ENCODE measurements around the gene DHRSX. TPM values are rescaled to one million over a fixed set of nuclear protein-coding genes. Genes with fewer than 3 reads are reported as not detected.
A peak's percentile ranks its signal among the peaks of the same experiment; 100 is the strongest.

Gene DHRSX
- total RNA-seq, 4 donors from 2014 or later = 19.6 to 22.4 (median 21.0) TPM

DNA sequence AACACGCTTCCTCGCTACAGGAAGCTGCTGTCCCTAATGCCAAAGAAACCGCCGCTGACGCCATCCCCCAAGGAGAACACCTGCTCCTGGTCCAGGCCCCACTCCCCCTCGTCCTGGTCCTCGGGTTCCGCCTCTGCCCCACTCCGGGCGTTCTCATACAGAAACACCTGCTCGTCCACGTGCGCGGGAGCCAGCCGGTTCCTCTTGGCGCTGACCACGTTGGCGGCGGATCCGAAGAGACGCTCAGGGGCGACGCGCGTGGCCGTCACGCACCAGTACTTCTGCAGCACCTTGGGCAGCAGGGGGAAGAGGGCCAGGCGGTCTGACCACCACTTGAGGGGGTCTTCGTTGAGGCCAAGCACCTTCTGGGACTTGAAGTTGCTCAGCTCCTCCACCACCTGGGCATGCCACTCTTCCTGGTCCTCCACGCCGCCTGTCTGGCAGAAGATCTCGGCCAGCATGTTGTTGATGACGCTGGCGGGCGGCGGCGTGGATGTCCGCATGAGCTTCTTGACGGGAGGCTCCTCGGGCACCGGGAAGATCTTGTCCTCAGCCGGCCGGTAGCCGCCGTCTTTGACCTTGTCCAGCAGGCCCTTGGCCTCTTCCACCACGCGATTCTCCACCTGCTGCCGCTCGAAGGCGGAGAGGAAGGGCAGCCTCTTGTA lies 12.0 kb downstream of the DHRSX start:
- DNase-seq (ENCODE audit: extremely low spot score) = no peak
- H3K36me3 ChIP-seq = peaks cover 35 to 51% (median 45%) of the 10 kb centered on the region in 4 donors
- H3K27me3 ChIP-seq = no peaks in the 10 kb centered on the region
- intact Hi-C loops (cut with DNase I) = no loop called here
- no peak overlapping the region for H3K4me3 ChIP-seq
- no peak for TF ChIP-seq EP300 (IDR thresholded peaks at IDR 0.05)
- no peak for TF ChIP-seq POLR2A (IDR thresholded peaks at IDR 0.05; ENCODE audit: low read depth)
- TF ChIP-seq, protein P1, sequence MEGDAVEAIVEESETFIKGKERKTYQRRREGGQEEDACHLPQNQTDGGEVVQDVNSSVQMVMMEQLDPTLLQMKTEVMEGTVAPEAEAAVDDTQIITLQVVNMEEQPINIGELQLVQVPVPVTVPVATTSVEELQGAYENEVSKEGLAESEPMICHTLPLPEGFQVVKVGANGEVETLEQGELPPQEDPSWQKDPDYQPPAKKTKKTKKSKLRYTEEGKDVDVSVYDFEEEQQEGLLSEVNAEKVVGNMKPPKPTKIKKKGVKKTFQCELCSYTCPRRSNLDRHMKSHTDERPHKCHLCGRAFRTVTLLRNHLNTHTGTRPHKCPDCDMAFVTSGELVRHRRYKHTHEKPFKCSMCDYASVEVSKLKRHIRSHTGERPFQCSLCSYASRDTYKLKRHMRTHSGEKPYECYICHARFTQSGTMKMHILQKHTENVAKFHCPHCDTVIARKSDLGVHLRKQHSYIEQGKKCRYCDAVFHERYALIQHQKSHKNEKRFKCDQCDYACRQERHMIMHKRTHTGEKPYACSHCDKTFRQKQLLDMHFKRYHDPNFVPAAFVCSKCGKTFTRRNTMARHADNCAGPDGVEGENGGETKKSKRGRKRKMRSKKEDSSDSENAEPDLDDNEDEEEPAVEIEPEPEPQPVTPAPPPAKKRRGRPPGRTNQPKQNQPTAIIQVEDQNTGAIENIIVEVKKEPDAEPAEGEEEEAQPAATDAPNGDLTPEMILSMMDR (IDR thresholded peaks at IDR 0.05) = no peak
- no peak for TF ChIP-seq POLR2AphosphoS5 (IDR thresholded peaks at IDR 0.05)
- no peaks in the 10 kb centered on the region for H3K9me3 ChIP-seq
- H3K27ac ChIP-seq (replicated peaks in 1 of 4) = no peak overlapping the region
- 98% methylated on average over 29 of the region's 50 CpGs for WGBS
- H3K4me1 ChIP-seq = peaks cover 0 to 34% (median 33%) of the 10 kb centered on the region in 4 donors

GRCh38 chrX:2487366-2487765 lies 13.4 kb downstream of the DHRSX start:
- peaks cover 35 to 51% (median 45%) of the 10 kb centered on the region in 4 donors for H3K36me3 ChIP-seq
- H3K9me3 ChIP-seq = no peaks in the 10 kb centered on the region
- intact Hi-C loops (cut with DNase I) = no loop called here
- TF ChIP-seq POLR2AphosphoS5 (IDR thresholded peaks at IDR 0.05) = no peak
- TF ChIP-seq, protein P1 (IDR thresholded peaks at IDR 0.05) = no peak
- TF ChIP-seq POLR2A (IDR thresholded peaks at IDR 0.05; ENCODE audit: low read depth) = no peak
- TF ChIP-seq EP300 (IDR thresholded peaks at IDR 0.05) = no peak
- no peak overlapping the region for H3K27ac ChIP-seq (replicated peaks in 1 of 4)
- H3K4me3 ChIP-seq = no peak overlapping the region
- no peak for DNase-seq (ENCODE audit: extremely low spot score)
- WGBS = 97% methylated on average over 16 of the region's 16 CpGs
- no peaks in the 10 kb centered on the region for H3K27me3 ChIP-seq
- peaks cover 0 to 36% (median 34%) of the 10 kb centered on the region in 4 donors for H3K4me1 ChIP-seq

DNA sequence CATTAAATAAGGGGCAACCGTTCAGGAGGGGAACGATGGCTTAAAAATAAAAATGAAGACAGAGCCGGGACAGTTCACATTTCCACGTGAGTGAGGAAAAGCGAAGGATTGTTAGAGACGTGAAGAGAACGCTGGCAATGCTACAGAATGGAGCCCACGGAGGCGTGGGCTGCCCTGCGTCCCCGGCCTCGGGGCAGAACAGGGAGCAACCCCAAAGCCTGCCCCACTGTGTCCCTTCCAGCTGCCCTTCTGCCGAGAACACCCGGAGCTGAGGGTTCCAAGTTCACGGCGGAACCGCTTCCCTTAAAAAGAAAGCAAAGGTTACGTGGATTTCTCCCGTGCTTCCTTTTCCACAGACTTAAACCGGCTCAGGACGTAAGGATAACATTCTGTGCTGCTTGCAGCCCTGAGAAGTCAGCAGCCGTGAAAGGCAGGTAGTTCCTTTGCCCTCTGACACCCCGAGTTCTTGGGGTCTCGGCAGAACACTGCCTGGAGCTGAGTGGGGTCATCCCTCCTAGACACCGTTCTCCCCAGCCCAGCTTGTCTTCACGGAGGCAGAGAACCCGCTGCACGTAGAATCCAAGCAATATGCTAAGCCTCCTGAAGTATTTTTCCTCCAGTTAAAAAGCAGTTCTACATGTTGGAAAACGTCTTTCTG lies 14.2 kb downstream of the DHRSX start:
- intact Hi-C loops (cut with DNase I) = no loop called here
- no peak for TF ChIP-seq EP300 (IDR thresholded peaks at IDR 0.05)
- TF ChIP-seq, protein P1 (IDR thresholded peaks at IDR 0.05) = no peak
- TF ChIP-seq POLR2AphosphoS5 (IDR thresholded peaks at IDR 0.05) = no peak
- Histone ChIP-seq H3K36me3 (peaks cover 35 to 51% (median 45%) of the 10 kb centered on the region in 4 donors), H3K4me1 (peaks cover 0 to 36% (median 33%) of the 10 kb centered on the region in 4 donors), H3K27ac (replicated peaks in 1 of 4) (peak overlapping the region in 2 of 4 donors; percentile 74 to 86), H3K9me3 (no peaks in the 10 kb centered on the region), H3K27me3 (no peaks in the 10 kb centered on the region), H3K4me3 (no peak overlapping the region)
- WGBS = 84% methylated on average over 29 of the region's 29 CpGs
- DNase-seq (ENCODE audit: extremely low spot score) = no peak

GRCh38 chrX:2485789-2486345 lies 14.9 kb downstream of the DHRSX start:
- Histone ChIP-seq H3K27me3 (no peaks in the 10 kb centered on the region), H3K4me1 (peaks cover 0 to 36% (median 33%) of the 10 kb centered on the region in 4 donors), H3K36me3 (peaks cover 35 to 48% (median 43%) of the 10 kb centered on the region in 4 donors), H3K27ac (replicated peaks in 1 of 4) (peak overlapping the region; percentile 40 to 86 (median 70)), H3K4me3 (peak overlapping the region in 1 of 4 donors; percentile 37), H3K9me3 (no peaks in the 10 kb centered on the region)
- 75% methylated on average over 10 of the region's 10 CpGs for WGBS
- no peak for DNase-seq (ENCODE audit: extremely low spot score)
- intact Hi-C loops (cut with DNase I) = no loop called here
- no peak for TF ChIP-seq POLR2A (IDR thresholded peaks at IDR 0.05; ENCODE audit: low read depth)
- TF ChIP-seq, protein P1 (IDR thresholded peaks at IDR 0.05) = no peak
- TF ChIP-seq POLR2AphosphoS5 (IDR thresholded peaks at IDR 0.05) = no peak
- TF ChIP-seq EP300 (IDR thresholded peaks at IDR 0.05) = no peak

Measured in esophagus muscularis mucosa (tissue), 4 donors.